Epithelial cell of proximal tubule (primary cell): Measurements from ENCODE around the gene NOS1AP. TPM values are rescaled to one million over a fixed set of nuclear protein-coding genes. Genes with fewer than 3 reads are reported as not detected.

Source experiments
- DNase-seq: peaks from one replicate; pipeline ENCODE4 v3.0.0-alpha.2; 2011; ENCODE audit warnings: low read depth
- H3K4me3 ChIP-seq: 2 replicates; pipeline ENCODE4 v1.5.1; 2011; ENCODE audit warnings: low read depth, mild to moderate bottlenecking, low read length
- CTCF ChIP-seq: conservative IDR thresholded peaks from 2 replicates; pipeline ENCODE4 v1.5.1; 2012; ENCODE audit warnings: low read depth, mild to moderate bottlenecking, low read length
- total RNA-seq: library from RNA; depleted of rRNA; stranded (reverse); fragments of >200 nt; gene quantifications from 2 replicates; pipeline ENCODE4 v1.2.3, GENCODE V29; 2015

NOS1AP gene
- total RNA-seq, 1 donor from 2014 or later = 2.2 TPM

- no peak for TF ChIP-seq CTCF
- no peak for DNase-seq
- no peak overlapping the region for H3K4me3 ChIP-seq
Measured at GRCh38 chr1:162111572-162111971, 42.1 kb downstream of the NOS1AP start.

GRCh38 chr1:162113419-162113818 is 43.9 kb downstream of the NOS1AP start:
- TF ChIP-seq CTCF = no peak
- no peak for DNase-seq
- H3K4me3 ChIP-seq = no peak overlapping the region

- TF ChIP-seq CTCF = no peak
- no peak overlapping the region for H3K4me3 ChIP-seq
- no peak for DNase-seq
Measured at GRCh38 chr1:162117039-162117774, 47.7 kb downstream of the NOS1AP start.

- no peak for DNase-seq
- TF ChIP-seq CTCF = no peak
- H3K4me3 ChIP-seq = no peak overlapping the region
Measured at GRCh38 chr1:162118063-162118462, 48.6 kb downstream of the NOS1AP start.

- H3K4me3 ChIP-seq = no peak overlapping the region
- TF ChIP-seq CTCF = no peak
- DNase-seq = no peak
Measured at GRCh38 chr1:162128693-162129356, 59.3 kb downstream of the NOS1AP start.

GRCh38 chr1:162130308-162130707 is 60.8 kb downstream of the NOS1AP start:
- TF ChIP-seq CTCF = no peak
- DNase-seq = no peak
- H3K4me3 ChIP-seq = no peak overlapping the region
